GM23248 (cell line): ENCODE measurements around the gene NUB1. TPM values are rescaled to one million over a fixed set of nuclear protein-coding genes. Genes with fewer than 3 reads are reported as not detected.

Source experiments
- DNase-seq: peaks from one replicate; pipeline ENCODE4 v3.0.0-alpha.2; 2015
- H2AFZ ChIP-seq: fragments of 200-600 bp; sonication (generic); 2 replicates; pipeline ENCODE4 v1.6.1; 2016; ENCODE audit warnings: antibody characterized with exemption
- H3F3A ChIP-seq: fragments of 200-600 bp; sonication (generic); 2 replicates; pipeline ENCODE4 v1.6.1; 2016; ENCODE audit warnings: mild to moderate bottlenecking, antibody characterized with exemption, mixed run types; ENCODE audit not compliant: insufficient read depth
- H3K27ac ChIP-seq: fragments of 200-600 bp; sonication (generic); 2 replicates; pipeline ENCODE4 v1.5.1; 2016; ENCODE audit warnings: mild to moderate bottlenecking
- H3K27me3 ChIP-seq: fragments of 200-600 bp; sonication (generic); replicated peaks from 2 replicates; pipeline ENCODE4 v1.6.1; 2016; ENCODE audit warnings: mild to moderate bottlenecking; ENCODE audit not compliant: insufficient read depth
- H3K36me3 ChIP-seq: fragments of 200-600 bp; sonication (generic); 2 replicates; pipeline ENCODE4 v1.6.1; 2016; ENCODE audit warnings: low read depth, mild to moderate bottlenecking
- H3K4me1 ChIP-seq: fragments of 200-600 bp; sonication (generic); 2 replicates; pipeline ENCODE4 v1.6.1; 2016; ENCODE audit warnings: mild to moderate bottlenecking; ENCODE audit not compliant: insufficient read depth
- H3K4me2 ChIP-seq: fragments of 200-600 bp; sonication (generic); one replicate; pipeline ENCODE4 v1.6.1; 2016; ENCODE audit warnings: mild to moderate bottlenecking; ENCODE audit not compliant: unreplicated experiment
- H3K4me3 ChIP-seq: fragments of 200-600 bp; sonication (generic); 2 replicates; pipeline ENCODE4 v1.5.1; 2016; ENCODE audit warnings: mild to moderate bottlenecking
- H3K79me2 ChIP-seq: fragments of 200-600 bp; sonication (generic); 2 replicates; pipeline ENCODE4 v1.6.1; 2016; ENCODE audit warnings: mild to moderate bottlenecking; ENCODE audit not compliant: insufficient read depth
- H3K9ac ChIP-seq: fragments of 200-600 bp; sonication (generic); 2 replicates; pipeline ENCODE4 v1.6.1; 2016; ENCODE audit warnings: mild to moderate bottlenecking
- H3K9me2 ChIP-seq: fragments of 200-600 bp; sonication (generic); 2 replicates; pipeline ENCODE4 v1.6.1; 2016; ENCODE audit warnings: mixed run types, mild to moderate bottlenecking, moderate library complexity; ENCODE audit not compliant: insufficient read depth
- H3K9me3 ChIP-seq: fragments of 200-600 bp; sonication (generic); one replicate; pipeline ENCODE4 v1.6.1; 2017; ENCODE audit warnings: low read depth
- H4K20me1 ChIP-seq: fragments of 200-600 bp; sonication (generic); 2 replicates; pipeline ENCODE4 v1.6.0; 2016; ENCODE audit not compliant: insufficient read depth
- EZH2 ChIP-seq: fragments of 200-600 bp; sonication (generic); IDR thresholded peaks from 2 replicates; pipeline ENCODE4 v1.6.1; 2018; ENCODE audit warnings: antibody characterized with exemption, mild to moderate bottlenecking; ENCODE audit not compliant: insufficient read depth, poor library complexity, severe bottlenecking
- EZH2phosphoT487 ChIP-seq: fragments of 200-600 bp; sonication (generic); IDR thresholded peaks from 2 replicates; pipeline ENCODE4 v1.6.1; 2018; ENCODE audit warnings: antibody characterized with exemption, moderate library complexity, mild to moderate bottlenecking, low read depth; ENCODE audit not compliant: insufficient read depth
- WGBS, 2 experiments: methylation state at CpG; one replicate each; pipeline ENCODE4 v1.1.6; 2015 to 2017; ENCODE audit warnings: low lambda C conversion rate in 2 of 2, low coverage in 1 of 2; ENCODE audit errors: missing lambda C conversion rate in 2 of 2; 5-methylcytosine and 5-hydroxymethylcytosine counted together
- in situ Hi-C: fragments of 300-500 bp; cut with MboI; formaldehyde crosslinking; loops from 2 replicates; pipeline ENCODE4 v1.15.0; 2020
- polyA plus RNA-seq: library from polyadenylated mRNA; unstranded; fragments of >200 nt; fragmentation: Nextera tagmentation; extraction: Ambion mirVana; gene quantifications from 2 replicates; pipeline ENCODE4 v1.2.1, GENCODE V29; 2016
- total RNA-seq: library from RNA; depleted of rRNA; stranded (reverse); fragments of >200 nt; shearing (Covaris generic); gene quantifications from 2 replicates; pipeline ENCODE4 v1.2.3, GENCODE V29; 2014; rRNA removed

Gene NUB1
- total and polyA plus RNA-seq, 2 experiments from 2014 or later = 43.4 to 48.0 TPM

DNA sequence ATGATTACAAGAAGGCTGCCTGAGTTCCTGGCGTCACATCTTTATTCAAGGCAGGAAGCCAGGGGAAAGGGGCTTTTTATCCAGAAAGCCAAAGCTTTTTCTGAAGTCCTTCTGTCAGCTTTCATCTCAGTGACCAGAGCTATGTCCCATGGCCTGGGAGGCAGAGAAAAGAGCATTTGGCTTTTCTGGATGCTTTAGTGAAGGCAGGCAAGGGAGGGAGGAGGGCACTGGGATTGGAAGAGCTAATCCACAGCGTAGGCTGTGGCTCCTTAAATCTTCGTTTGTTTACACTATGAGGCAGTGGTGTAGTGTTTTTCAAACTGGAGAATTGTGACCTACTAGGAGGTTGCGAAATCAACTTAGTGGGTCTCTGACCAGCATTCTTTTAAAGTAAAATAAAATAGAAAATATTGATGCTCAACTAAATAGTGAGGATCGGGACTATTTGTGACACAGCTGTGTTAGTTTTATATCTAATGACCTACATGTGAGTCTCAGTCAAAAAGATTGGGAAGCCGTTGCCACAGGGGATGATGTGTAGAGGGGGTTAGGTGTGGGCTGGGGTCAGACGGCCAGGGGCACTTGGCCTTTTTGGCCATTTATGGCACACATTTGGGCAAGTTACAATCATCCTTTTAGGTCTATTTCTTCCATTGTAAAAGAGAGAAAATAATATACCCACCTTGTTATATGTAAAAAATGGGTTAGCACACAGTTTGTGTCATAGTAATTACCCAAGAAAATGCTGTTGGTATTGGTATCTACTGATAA is 84.2 kb downstream of the NUB1 start:
- Histone ChIP-seq H2AFZ (no peak overlapping the region), H3F3A (peaks cover 12% of the 10 kb centered on the region; the same call in 1 of the 2 replicates), H4K20me1 (no peaks in the 10 kb centered on the region), H3K9ac (no peak overlapping the region), H3K4me2 (peak overlapping the region; percentile 30), H3K4me3 (no peak overlapping the region), H3K27ac (peak overlapping the region; percentile 45), H3K4me1 (peaks cover 24% of the 10 kb centered on the region), H3K79me2 (no peaks in the 10 kb centered on the region), H3K9me3 (no peaks in the 10 kb centered on the region), H3K9me2 (no peaks in the 10 kb centered on the region), H3K27me3 (peaks cover 6% of the 10 kb centered on the region; the same call in 1 of the 2 replicates), H3K36me3 (no peaks in the 10 kb centered on the region)
- 27 to 33% methylated on average over 7 of the region's 7 CpGs for WGBS, 2 experiments
- no peak for TF ChIP-seq EZH2phosphoT487
- no peak for TF ChIP-seq EZH2
- peak; percentile 85 for DNase-seq
- in situ Hi-C loops = no loop called here

DNA sequence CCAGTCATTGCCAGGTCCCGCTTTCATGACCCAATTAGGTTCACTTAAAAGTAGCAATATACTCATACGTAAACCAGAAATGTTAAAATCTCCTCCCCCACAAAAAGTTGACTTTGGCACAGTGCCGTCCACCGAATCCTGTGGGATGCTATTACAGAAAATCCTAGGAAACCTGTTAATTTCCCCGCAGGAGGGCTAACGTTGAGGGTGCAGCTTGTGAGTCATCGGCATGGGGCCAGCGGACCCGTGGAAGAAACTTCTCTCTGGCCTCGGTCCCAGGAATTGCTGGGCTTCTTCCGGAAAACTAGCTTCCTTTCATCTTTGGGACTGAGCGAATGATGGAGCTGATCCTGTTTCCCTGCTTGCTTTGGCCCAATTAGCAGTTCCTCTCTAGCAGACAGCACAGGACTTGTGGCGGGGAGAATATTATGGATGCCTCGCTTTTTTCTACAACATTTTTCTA is 84.9 kb downstream of the NUB1 start:
- no peak overlapping the region for H2AFZ ChIP-seq
- no peak for TF ChIP-seq EZH2
- TF ChIP-seq EZH2phosphoT487 = no peak
- H3K27ac ChIP-seq = peak overlapping the region; percentile 45
- peak; percentile 86 for DNase-seq
- H3K79me2 ChIP-seq = no peaks in the 10 kb centered on the region
- WGBS, 2 experiments = 24 to 29% methylated on average over 14 of the region's 14 CpGs
- H3K4me3 ChIP-seq = no peak overlapping the region; the same call in 1 of the 2 replicates
- peaks cover 12% of the 10 kb centered on the region; the same call in 1 of the 2 replicates for H3F3A ChIP-seq
- H3K4me1 ChIP-seq = peaks cover 24% of the 10 kb centered on the region
- in situ Hi-C loops = no loop called here
- H3K36me3 ChIP-seq = no peaks in the 10 kb centered on the region
- no peaks in the 10 kb centered on the region for H3K9me2 ChIP-seq
- H3K9me3 ChIP-seq = no peaks in the 10 kb centered on the region
- H4K20me1 ChIP-seq = no peaks in the 10 kb centered on the region
- peaks cover 6% of the 10 kb centered on the region; the same call in 1 of the 2 replicates for H3K27me3 ChIP-seq
- H3K9ac ChIP-seq = no peak overlapping the region
- H3K4me2 ChIP-seq = peak overlapping the region; percentile 30

DNA sequence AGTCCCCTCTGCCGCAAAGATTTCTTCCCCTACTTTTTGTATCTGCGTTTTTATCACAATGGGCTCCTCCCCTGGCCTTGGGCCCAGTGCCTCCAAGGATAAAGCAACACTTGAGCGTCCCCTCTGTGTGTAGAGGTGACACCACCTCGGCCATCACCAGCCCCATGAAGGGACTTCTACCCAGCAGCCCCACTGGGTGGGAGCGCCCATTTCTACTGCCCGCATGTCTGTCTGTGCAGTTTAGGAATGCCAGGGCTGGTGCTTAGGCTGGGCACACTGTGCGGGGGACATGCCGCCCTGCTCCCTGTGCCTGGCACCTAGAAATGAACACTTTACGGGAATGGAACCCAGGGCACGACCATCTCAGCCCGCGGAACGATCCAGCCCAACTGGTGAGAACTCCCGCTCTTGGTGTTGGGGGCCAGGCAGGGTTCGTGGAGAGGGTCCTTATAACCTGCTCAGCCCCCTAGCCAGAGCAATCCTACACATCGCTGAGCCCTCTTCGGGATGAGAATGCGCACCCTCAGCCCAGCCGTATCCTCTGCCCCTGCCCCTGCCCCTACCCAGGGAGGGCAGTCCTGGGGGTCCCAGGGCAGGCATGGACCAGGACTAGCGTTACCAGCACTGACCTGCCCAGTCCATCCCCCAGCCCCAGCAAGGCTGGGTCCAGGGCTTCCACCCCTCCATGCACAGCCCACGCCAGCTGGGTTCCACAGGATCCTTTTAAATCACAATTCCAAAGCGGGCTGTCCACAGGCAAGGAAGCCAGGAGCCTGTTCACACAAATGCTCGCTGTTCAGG is 85.5 kb downstream of the NUB1 start:
- no peaks in the 10 kb centered on the region for H3K9me2 ChIP-seq
- in situ Hi-C loops = no loop called here
- no peak overlapping the region for H3K27ac ChIP-seq
- peaks cover 5% of the 10 kb centered on the region; the same call in 1 of the 2 replicates for H3K27me3 ChIP-seq
- peak overlapping the region; percentile 30 for H3K4me2 ChIP-seq
- no peak overlapping the region for H2AFZ ChIP-seq
- no peak for DNase-seq
- no peak overlapping the region for H3K4me3 ChIP-seq
- H4K20me1 ChIP-seq = no peaks in the 10 kb centered on the region
- peaks cover 12% of the 10 kb centered on the region; the same call in 1 of the 2 replicates for H3F3A ChIP-seq
- peaks cover 24% of the 10 kb centered on the region for H3K4me1 ChIP-seq
- no peaks in the 10 kb centered on the region for H3K9me3 ChIP-seq
- no peak overlapping the region for H3K9ac ChIP-seq
- H3K36me3 ChIP-seq = no peaks in the 10 kb centered on the region
- no peaks in the 10 kb centered on the region for H3K79me2 ChIP-seq
- WGBS, 2 experiments = 83 to 87% methylated on average over 22 of the region's 23 CpGs
- TF ChIP-seq EZH2 (no peak), EZH2phosphoT487 (no peak)

DNA sequence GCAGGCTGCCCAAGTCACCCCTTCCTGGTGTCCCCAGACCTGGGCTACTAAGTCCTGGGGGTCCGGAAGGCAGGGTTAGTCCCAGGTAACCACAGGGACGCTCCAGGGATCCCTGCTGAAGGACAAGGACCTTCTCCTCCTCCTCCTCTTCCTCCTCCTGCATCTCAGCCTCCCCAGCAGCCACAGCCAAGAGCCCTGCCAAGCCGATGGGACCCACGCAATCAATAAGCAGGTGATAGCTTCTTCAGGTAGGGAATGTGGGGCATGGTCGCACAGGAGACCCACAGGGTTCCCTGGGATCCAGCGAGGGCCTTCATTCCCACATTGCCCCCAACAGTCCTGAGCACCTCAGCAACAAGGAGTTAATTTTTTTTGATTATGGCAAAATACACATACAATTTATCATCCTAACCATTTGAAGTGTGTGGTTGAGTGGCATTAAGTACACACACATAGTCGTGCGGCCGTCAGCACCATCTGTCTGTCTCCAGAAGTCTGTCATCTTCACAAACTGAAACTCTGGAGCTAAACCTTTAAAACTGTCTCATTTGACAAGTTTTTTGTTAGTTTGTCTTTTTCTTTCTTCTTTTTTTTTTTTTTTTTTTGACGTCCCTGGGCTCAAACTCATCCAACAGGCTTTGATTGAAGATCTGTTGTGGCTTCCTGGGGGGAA is 86.2 kb downstream of the NUB1 start:
- no peaks in the 10 kb centered on the region for H3K36me3 ChIP-seq
- H3K9ac ChIP-seq = no peak overlapping the region
- no peak overlapping the region for H3K4me2 ChIP-seq
- H3K9me2 ChIP-seq = no peaks in the 10 kb centered on the region
- TF ChIP-seq EZH2phosphoT487 (no peak), EZH2 (no peak)
- H3K79me2 ChIP-seq = no peaks in the 10 kb centered on the region
- 64 to 65% methylated on average over 10 of the region's 10 CpGs for WGBS, 2 experiments
- H4K20me1 ChIP-seq = no peaks in the 10 kb centered on the region
- no peak overlapping the region for H2AFZ ChIP-seq
- H3K9me3 ChIP-seq = no peaks in the 10 kb centered on the region
- in situ Hi-C loops = no loop called here
- H3K27me3 ChIP-seq = no peaks in the 10 kb centered on the region
- no peak overlapping the region for H3K4me3 ChIP-seq
- H3K4me1 ChIP-seq = peaks cover 24% of the 10 kb centered on the region
- DNase-seq = no peak
- H3K27ac ChIP-seq = no peak overlapping the region
- H3F3A ChIP-seq = peaks cover 12% of the 10 kb centered on the region; the same call in 1 of the 2 replicates

Other genes with a start within 250 kb of the NUB1 start
- not detected in 2 replicates for gene GBX1, start 174.1 kb upstream of the NUB1 start, total RNA-seq
- not detected in 2 replicates for gene GBX1, start 174.1 kb upstream of the NUB1 start, polyA plus RNA-seq
- gene ASB10, start 154.6 kb upstream of the NUB1 start, total RNA-seq = not detected in 2 replicates
- gene ASB10, start 154.6 kb upstream of the NUB1 start, polyA plus RNA-seq = not detected in 2 replicates
- gene H2BK1, start 131.3 kb upstream of the NUB1 start, total RNA-seq = not detected in 2 replicates
- not detected in 2 replicates for gene H2BK1, start 131.3 kb upstream of the NUB1 start, polyA plus RNA-seq
- gene ABCF2, start 114.6 kb upstream of the NUB1 start, total RNA-seq = 69.7 and 74.9 TPM in 2 replicates
- 40.7 and 40.9 TPM in 2 replicates for gene ABCF2, start 114.6 kb upstream of the NUB1 start, polyA plus RNA-seq
- gene CHPF2, start 109.3 kb upstream of the NUB1 start, total RNA-seq = 120 and 139 TPM in 2 replicates
- gene CHPF2, start 109.3 kb upstream of the NUB1 start, polyA plus RNA-seq = 48.0 and 51.3 TPM in 2 replicates
- 32.2 and 34.0 TPM in 2 replicates for gene SMARCD3, start 93.1 kb upstream of the NUB1 start, total RNA-seq
- 19.8 and 22.4 TPM in 2 replicates for gene SMARCD3, start 93.1 kb upstream of the NUB1 start, polyA plus RNA-seq
- 0.25 TPM in 1 of 2 replicates, not detected in the other for gene WDR86, start 68.2 kb downstream of the NUB1 start, total RNA-seq
- gene WDR86, start 68.2 kb downstream of the NUB1 start, polyA plus RNA-seq = not detected in 2 replicates
- gene CRYGN, start 98.3 kb downstream of the NUB1 start, total RNA-seq = not detected in 2 replicates
- not detected in 2 replicates for gene CRYGN, start 98.3 kb downstream of the NUB1 start, polyA plus RNA-seq
- 86.4 and 91.4 TPM in 2 replicates for gene RHEB, start 178.1 kb downstream of the NUB1 start, total RNA-seq
- 226 and 235 TPM in 2 replicates for gene RHEB, start 178.1 kb downstream of the NUB1 start, polyA plus RNA-seq